Upper lobe of right lung (tissue), 1 donor: ENCODE data around the gene TMED9. TPM values are rescaled to one million over a fixed set of nuclear protein-coding genes. Genes with fewer than 3 reads are reported as not detected.
A peak's percentile ranks its signal among the peaks of the same experiment; 100 is the strongest.

ENCODE experiments used
- ATAC-seq: fragments of 200-7000 bp; cut with Tn5 transposase; one replicate; pipeline ENCODE4 v1.9.1; 2020; ENCODE audit warnings: mild to moderate bottlenecking, moderate library complexity
- DNase-seq: peaks from one replicate; pipeline ENCODE4 v3.0.0-alpha.2; 2020
- H3K27ac ChIP-seq: fragments of 200-600 bp; one replicate; pipeline ENCODE4 v1.8.0; 2022
- H3K27me3 ChIP-seq: fragments of 200-600 bp; one replicate; pipeline ENCODE4 v1.8.0; 2022; ENCODE audit warnings: mild to moderate bottlenecking
- H3K36me3 ChIP-seq: fragments of 200-600 bp; one replicate; pipeline ENCODE4 v1.8.0; 2022
- H3K4me1 ChIP-seq: fragments of 200-600 bp; one replicate; pipeline ENCODE4 v1.8.0; 2022
- H3K4me3 ChIP-seq: fragments of 200-600 bp; one replicate; pipeline ENCODE4 v1.8.0; 2022; ENCODE audit warnings: mild to moderate bottlenecking
- H3K9me3 ChIP-seq: fragments of 200-600 bp; one replicate; pipeline ENCODE4 v1.8.0; 2022
- CTCF ChIP-seq: fragments of 200-600 bp; IDR thresholded peaks from one replicate; pipeline ENCODE4 v1.8.0; 2022; ENCODE audit warnings: antibody characterized with exemption
- intact Hi-C: fragments of 100-400 bp; cut with DNase I; formaldehyde crosslinking; loops from one replicate; pipeline ENCODE4 v1.11.0; 2022
- long read RNA-seq: library from polyadenylated mRNA; unstranded; transcript quantifications from one replicate; pipeline ENCODE4 v2.0.0, GENCODE V29; 2021
- total RNA-seq: library from RNA; stranded (reverse); fragmentation: NEBNext Ultra II Directional; extraction: Animal tissue kit (Norgen Biotek cat#: 25700); gene quantifications from one replicate; pipeline ENCODE4 v1.2.1, GENCODE V29; 2021
- donor health status: DM: no; HTN: yes; CAD: no; lungs with severe emphysema.

TMED9 gene
- total RNA-seq: 133 TPM
- long read RNA-seq, transcript TMED9-201 (5 exons, 1,473 nt): major isoform, 86 of 90 reads
- long read RNA-seq, partial matches to known transcripts: 0 of 90 reads
- long read RNA-seq, other reads (novel, unspliced or antisense): 3 of 90 reads

GRCh38 chr5:177592010-177592834 is at the start of gene TMED9:
TSS of gene TMED9 (plus strand) at chr5:177592203. CDS start at chr5:177592215, 12 bp downstream.
- intact Hi-C loops: no loop called here

GRCh38 chr5:177542816-177543465 is 49.1 kb upstream of the TMED9 start:
- Histone ChIP-seq H3K9me3 (no peaks in the 10 kb centered on the region), H3K27me3 (no peaks in the 10 kb centered on the region), H3K4me1 (peaks cover 31% of the 10 kb centered on the region), H3K4me3 (no peak overlapping the region), H3K27ac (no peak overlapping the region), H3K36me3 (peaks cover 18% of the 10 kb centered on the region)
- no peak for TF ChIP-seq CTCF
- intact Hi-C loops: no loop called here
- DNase-seq (no peak), ATAC-seq (no peak)

More at GRCh38 chr5:177592010-177592834, at the start of gene TMED9:
- TF ChIP-seq CTCF: peak; percentile 26
- DNase-seq (peak; percentile 94), ATAC-seq (peak; percentile 99)
- Histone ChIP-seq H3K27ac (peak within 1 kb of the TSS; percentile 82), H3K9me3 (no peaks in the 10 kb centered on the region), H3K4me3 (peak within 1 kb of the TSS; percentile 82), H3K36me3 (peaks cover 37% of the 10 kb centered on the region), H3K4me1 (peaks cover 12% of the 10 kb centered on the region), H3K27me3 (peaks cover 9% of the 10 kb centered on the region)

DNA sequence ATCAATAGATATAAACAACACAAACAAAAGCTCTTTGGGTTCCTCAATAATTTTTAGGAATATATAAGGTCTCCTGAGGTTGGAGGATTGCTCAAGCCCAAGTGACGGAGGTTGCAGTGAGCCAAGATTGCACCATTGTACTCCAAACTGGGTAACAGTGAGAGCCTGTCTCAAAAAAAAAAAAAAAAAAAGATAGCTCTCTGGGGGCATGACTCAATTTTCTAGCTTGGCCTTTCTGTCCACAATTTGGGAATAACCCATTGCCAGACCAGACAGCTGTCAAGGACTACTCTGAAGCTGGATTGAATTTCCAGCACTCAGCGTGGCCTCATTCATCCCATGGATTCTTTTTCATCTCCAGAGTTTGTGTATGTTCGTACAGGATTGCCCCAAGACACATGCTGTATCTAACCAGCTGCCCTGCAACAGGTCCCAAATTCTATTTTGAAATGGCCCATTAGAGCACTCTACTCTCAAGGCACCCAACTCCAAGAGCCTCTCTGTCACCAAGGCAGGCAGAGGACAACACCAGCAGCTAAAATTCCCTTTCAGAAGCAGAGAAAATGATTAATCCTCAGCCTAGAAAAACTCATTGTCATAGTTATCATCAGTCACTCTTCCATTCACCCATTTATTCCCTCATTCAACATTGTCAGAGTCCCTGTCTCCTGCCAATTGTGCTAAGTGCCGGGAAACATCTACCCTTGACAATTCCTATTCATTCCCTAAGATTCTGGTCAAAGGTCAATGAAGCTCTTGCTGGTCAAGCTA is 46.3 kb upstream of the TMED9 start:
- H3K4me3 ChIP-seq: no peak overlapping the region
- peak; percentile 75 for ATAC-seq
- intact Hi-C loops: no loop called here
- peaks cover 26% of the 10 kb centered on the region for H3K4me1 ChIP-seq
- H3K9me3 ChIP-seq: no peaks in the 10 kb centered on the region
- H3K27ac ChIP-seq: peak overlapping the region; percentile 65
- H3K36me3 ChIP-seq: peaks cover 15% of the 10 kb centered on the region
- TF ChIP-seq CTCF: no peak
- no peaks in the 10 kb centered on the region for H3K27me3 ChIP-seq
- no peak for DNase-seq

- DNase-seq: no peak
Measured at GRCh38 chr5:177546258-177546741, 45.7 kb upstream of the TMED9 start.

More at GRCh38 chr5:177546258-177546741, 45.7 kb upstream of the TMED9 start:
- no peaks in the 10 kb centered on the region for H3K27me3 ChIP-seq
- intact Hi-C loops: no loop called here
- peaks cover 21% of the 10 kb centered on the region for H3K36me3 ChIP-seq
- peak; percentile 81 for ATAC-seq
- no peak overlapping the region for H3K4me3 ChIP-seq
- H3K9me3 ChIP-seq: no peaks in the 10 kb centered on the region
- H3K4me1 ChIP-seq: peaks cover 26% of the 10 kb centered on the region
- peak overlapping the region; percentile 65 for H3K27ac ChIP-seq
- TF ChIP-seq CTCF: no peak
